ENCODE data around the gene SIAH1.
"Not testable (repeated sequence)": the region's sequence is repeated elsewhere in the genome, so short reads cannot be mapped to it uniquely, and the experiment has no call there.

Gene SIAH1

DNA sequence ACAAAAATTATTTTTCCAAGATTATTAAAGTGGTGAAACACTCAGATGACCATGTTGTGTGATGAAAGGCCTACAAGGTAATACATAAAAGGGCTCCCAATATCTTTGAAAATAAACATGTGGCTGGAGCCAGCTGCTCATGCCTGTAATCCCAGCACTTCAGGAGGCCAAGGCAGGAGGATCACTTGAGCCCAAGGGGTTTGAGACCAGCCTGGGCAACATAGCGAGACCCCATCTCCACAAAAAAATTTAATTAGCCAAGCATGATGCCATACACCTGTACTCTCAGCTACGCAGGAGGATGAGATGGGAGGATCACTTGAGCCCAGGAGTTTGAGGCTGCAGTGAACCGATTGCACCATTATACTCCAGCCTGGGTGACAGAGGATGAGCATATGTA lies 26.8 kb downstream of the SIAH1 start:
- Histone ChIP-seq H2AFZ (ENCODE audit: low read length) (no peak overlapping the region), H2AK5ac (ENCODE audit: low read depth, low read length) (no peak overlapping the region), H3K14ac (ENCODE audit: low read length) (no peak overlapping the region), H2BK120ac (ENCODE audit: low read depth, low read length) (no peak overlapping the region), H3K23ac (ENCODE audit: low read depth, low read length, poor library complexity) (no peak overlapping the region), H2BK12ac (ENCODE audit: low read length) (no peak overlapping the region), H4K8ac (ENCODE audit: low read depth, low read length) (no peak overlapping the region), H3K4ac (ENCODE audit: low read length) (no peak overlapping the region), H2BK15ac (ENCODE audit: low read length) (no peak overlapping the region), H3K4me1 (ENCODE audit: control insufficient read depth in 2 of 2, insufficient read depth in 1 of 2, low read depth in 1 of 2, low read length in 2 of 2) (peaks cover 0 to 2% of the 10 kb centered on the region in 2 donors), H3K18ac (ENCODE audit: low read length) (no peak overlapping the region), H3K4me3 (ENCODE audit: low read length in 2 of 2) (no peak overlapping the region), H3K79me1 (ENCODE audit: low read depth, low read length) (peaks cover 9% of the 10 kb centered on the region), H3K27ac (replicated peaks; ENCODE audit: low read length) (no peak overlapping the region), H3K36me3 (replicated peaks in 1 of 2; ENCODE audit: control insufficient read depth in 2 of 2, insufficient read depth in 2 of 2, low read length in 2 of 2) (peaks cover 10 to 76% of the 10 kb centered on the region in 2 donors), H3K9me3 (replicated peaks in 1 of 2; ENCODE audit: control insufficient read depth in 2 of 2, insufficient read depth in 1 of 2, low read depth in 1 of 2, low read length in 2 of 2) (peaks cover 0 to 4% of the 10 kb centered on the region in 2 donors), H4K91ac (ENCODE audit: low read depth, low read length, poor library complexity) (no peak overlapping the region), H3K9ac (ENCODE audit: low read depth, low read length, poor library complexity) (no peak overlapping the region), H3K4me2 (ENCODE audit: insufficient read depth, low read length, poor library complexity, severe bottlenecking) (no peak overlapping the region), H2BK5ac (ENCODE audit: low read length) (no peak overlapping the region), H3K27me3 (ENCODE audit: control insufficient read depth in 3 of 3, insufficient read depth in 3 of 3, low read depth in 1 of 3, low read length in 3 of 3) (no peaks in the 10 kb centered on the region)
- no peak for DNase-seq (ENCODE audit: low spot score)
- WGBS, 2 donors (ENCODE audit: extremely low coverage in 2 of 2, insufficient read length in 2 of 2, insufficient replicate concordance in 1 of 2) = no CpG with 5 or more reads among the region's 3 CpGs

- H2BK120ac ChIP-seq (ENCODE audit: low read depth, low read length) = no peak overlapping the region
- H4K8ac ChIP-seq (ENCODE audit: low read depth, low read length) = no peak overlapping the region
- H2BK15ac ChIP-seq (ENCODE audit: low read length) = no peak overlapping the region
- no peak for DNase-seq (ENCODE audit: low spot score)
- H3K79me1 ChIP-seq (ENCODE audit: low read depth, low read length) = peaks cover 7% of the 10 kb centered on the region
- H3K4me1 ChIP-seq (ENCODE audit: control insufficient read depth in 2 of 2, insufficient read depth in 1 of 2, low read depth in 1 of 2, low read length in 2 of 2) = peaks cover 0 to 2% of the 10 kb centered on the region in 2 donors
- no peak overlapping the region for H2AFZ ChIP-seq (ENCODE audit: low read length)
- H2BK12ac ChIP-seq (ENCODE audit: low read length) = no peak overlapping the region
- peaks cover 10 to 84% of the 10 kb centered on the region in 2 donors for H3K36me3 ChIP-seq (replicated peaks in 1 of 2; ENCODE audit: control insufficient read depth in 2 of 2, insufficient read depth in 2 of 2, low read length in 2 of 2)
- no peak overlapping the region for H3K14ac ChIP-seq (ENCODE audit: low read length)
- H3K27me3 ChIP-seq (ENCODE audit: control insufficient read depth in 3 of 3, insufficient read depth in 3 of 3, low read depth in 1 of 3, low read length in 3 of 3) = no peaks in the 10 kb centered on the region
- no peak overlapping the region for H3K9ac ChIP-seq (ENCODE audit: low read depth, low read length, poor library complexity)
- H4K91ac ChIP-seq (ENCODE audit: low read depth, low read length, poor library complexity) = no peak overlapping the region
- H2AK5ac ChIP-seq (ENCODE audit: low read depth, low read length) = no peak overlapping the region
- H3K4me2 ChIP-seq (ENCODE audit: insufficient read depth, low read length, poor library complexity, severe bottlenecking) = no peak overlapping the region
- H3K9me3 ChIP-seq (replicated peaks in 1 of 2; ENCODE audit: control insufficient read depth in 2 of 2, insufficient read depth in 1 of 2, low read depth in 1 of 2, low read length in 2 of 2) = peaks cover 0 to 4% of the 10 kb centered on the region in 2 donors
- H3K4ac ChIP-seq (ENCODE audit: low read length) = no peak overlapping the region
- H3K4me3 ChIP-seq (ENCODE audit: low read length in 2 of 2) = no peak overlapping the region
- H3K27ac ChIP-seq (replicated peaks; ENCODE audit: low read length) = no peak overlapping the region
- no peak overlapping the region for H3K18ac ChIP-seq (ENCODE audit: low read length)
- no peak overlapping the region for H2BK5ac ChIP-seq (ENCODE audit: low read length)
- H3K23ac ChIP-seq (ENCODE audit: low read depth, low read length, poor library complexity) = no peak overlapping the region
- no CpG with 5 or more reads among the region's 4 CpGs for WGBS, 2 donors (ENCODE audit: extremely low coverage in 2 of 2, insufficient read length in 2 of 2, insufficient replicate concordance in 1 of 2)
Measured at GRCh38 chr16:48356633-48357376, 28.4 kb downstream of the SIAH1 start.

DNA sequence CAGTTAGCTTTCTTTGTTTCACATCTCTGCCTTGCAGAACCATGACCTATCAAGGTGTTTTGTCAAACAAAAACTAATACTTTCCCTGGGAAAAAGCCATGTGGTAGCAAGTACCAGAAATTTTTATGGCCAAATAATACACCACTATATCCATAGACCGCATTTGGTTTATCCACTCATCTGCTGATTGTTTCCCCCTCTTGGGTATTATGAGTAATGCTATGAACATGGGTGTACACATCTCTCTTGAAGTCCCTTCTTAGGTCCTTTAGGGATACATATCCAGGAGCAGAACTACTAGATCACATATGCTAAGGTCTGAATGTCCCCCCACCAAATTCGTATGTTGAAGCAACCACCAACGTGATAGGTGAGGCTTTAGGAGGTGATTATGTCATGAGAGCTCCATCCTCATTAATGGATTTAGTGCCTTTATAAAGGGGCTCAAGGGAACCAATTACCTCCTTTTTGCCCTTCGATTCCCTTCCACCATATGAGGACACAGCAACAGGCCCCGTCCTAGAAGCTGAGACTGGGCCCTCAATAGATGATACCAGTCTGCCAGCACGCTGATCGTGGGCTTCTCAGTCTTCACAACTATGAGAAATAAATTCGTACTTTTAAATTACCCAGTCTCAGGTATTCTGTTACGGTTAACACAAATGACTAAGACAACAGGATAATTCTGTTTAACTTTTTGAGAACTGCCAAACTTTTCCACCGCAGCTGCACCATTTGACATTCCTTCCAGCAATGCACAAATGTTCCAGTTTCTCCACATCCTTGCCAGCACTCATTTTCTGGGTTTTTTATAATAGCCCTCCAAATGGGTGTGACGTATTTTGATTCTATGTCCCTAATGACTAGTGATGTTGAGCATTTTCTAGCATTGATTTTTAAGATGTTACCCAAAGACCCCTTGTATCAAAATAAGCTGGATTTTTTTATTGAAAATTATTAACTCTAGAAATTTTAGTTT lies 30.0 kb downstream of the SIAH1 start:
- H3K36me3 ChIP-seq (replicated peaks in 1 of 2; ENCODE audit: control insufficient read depth in 2 of 2, insufficient read depth in 2 of 2, low read length in 2 of 2) = peaks cover 8 to 86% of the 10 kb centered on the region in 2 donors
- H2BK5ac ChIP-seq (ENCODE audit: low read length) = no peak overlapping the region
- H3K4me2 ChIP-seq (ENCODE audit: insufficient read depth, low read length, poor library complexity, severe bottlenecking) = no peak overlapping the region
- H2BK12ac ChIP-seq (ENCODE audit: low read length) = no peak overlapping the region
- H3K4me3 ChIP-seq (ENCODE audit: low read length in 2 of 2) = no peak overlapping the region
- H3K79me1 ChIP-seq (ENCODE audit: low read depth, low read length) = peaks cover 5% of the 10 kb centered on the region
- no peaks in the 10 kb centered on the region for H3K27me3 ChIP-seq (ENCODE audit: control insufficient read depth in 3 of 3, insufficient read depth in 3 of 3, low read depth in 1 of 3, low read length in 3 of 3)
- no peak overlapping the region for H2BK120ac ChIP-seq (ENCODE audit: low read depth, low read length)
- no peak overlapping the region for H2AK5ac ChIP-seq (ENCODE audit: low read depth, low read length)
- H4K91ac ChIP-seq (ENCODE audit: low read depth, low read length, poor library complexity) = no peak overlapping the region
- H4K8ac ChIP-seq (ENCODE audit: low read depth, low read length) = no peak overlapping the region
- H3K23ac ChIP-seq (ENCODE audit: low read depth, low read length, poor library complexity) = no peak overlapping the region
- no CpG with 5 or more reads among the region's 11 CpGs for WGBS, 2 donors (ENCODE audit: extremely low coverage in 2 of 2, insufficient read length in 2 of 2, insufficient replicate concordance in 1 of 2)
- H3K27ac ChIP-seq (replicated peaks; ENCODE audit: low read length) = no peak overlapping the region
- no peak overlapping the region for H2BK15ac ChIP-seq (ENCODE audit: low read length)
- H3K4ac ChIP-seq (ENCODE audit: low read length) = no peak overlapping the region
- no peaks in the 10 kb centered on the region for H3K4me1 ChIP-seq (ENCODE audit: control insufficient read depth in 2 of 2, insufficient read depth in 1 of 2, low read depth in 1 of 2, low read length in 2 of 2)
- no peak overlapping the region for H3K18ac ChIP-seq (ENCODE audit: low read length)
- H3K9ac ChIP-seq (ENCODE audit: low read depth, low read length, poor library complexity) = no peak overlapping the region
- no peak overlapping the region for H2AFZ ChIP-seq (ENCODE audit: low read length)
- H3K14ac ChIP-seq (ENCODE audit: low read length) = no peak overlapping the region
- DNase-seq (ENCODE audit: low spot score) = no peak
- H3K9me3 ChIP-seq (replicated peaks in 1 of 2; ENCODE audit: control insufficient read depth in 2 of 2, insufficient read depth in 1 of 2, low read depth in 1 of 2, low read length in 2 of 2) = peaks cover 0 to 4% of the 10 kb centered on the region in 2 donors

DNA sequence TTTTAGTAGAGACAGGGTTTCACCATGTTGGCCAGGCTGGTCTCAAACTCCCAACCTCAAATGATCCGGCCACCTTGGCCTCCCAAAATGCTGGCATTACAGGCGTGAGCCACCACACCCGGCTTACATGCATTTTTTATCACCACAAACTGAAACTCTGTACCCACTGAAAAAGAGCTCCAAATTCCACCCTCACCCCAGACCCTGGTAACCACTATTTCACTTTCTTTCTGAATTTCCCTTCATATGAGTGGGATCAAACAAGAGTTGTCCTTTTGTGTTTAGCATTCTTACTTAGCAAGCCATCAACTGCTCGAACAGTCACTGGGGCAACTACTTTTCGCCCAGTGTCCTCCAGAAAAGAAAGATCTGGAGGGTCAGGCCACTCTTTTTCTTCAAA lies 30.8 kb downstream of the SIAH1 start:
- not testable (repeated sequence) for H3K4me1 ChIP-seq (ENCODE audit: control insufficient read depth in 2 of 2, insufficient read depth in 1 of 2, low read depth in 1 of 2, low read length in 2 of 2); H4K8ac ChIP-seq (ENCODE audit: low read depth, low read length); H3K4me3 ChIP-seq (ENCODE audit: low read length in 2 of 2); H3K14ac ChIP-seq (ENCODE audit: low read length); H3K27ac ChIP-seq (replicated peaks; ENCODE audit: low read length); H3K79me1 ChIP-seq (ENCODE audit: low read depth, low read length); H3K9me3 ChIP-seq (replicated peaks in 1 of 2; ENCODE audit: control insufficient read depth in 2 of 2, insufficient read depth in 1 of 2, low read depth in 1 of 2, low read length in 2 of 2); H3K9ac ChIP-seq (ENCODE audit: low read depth, low read length, poor library complexity); H3K4me2 ChIP-seq (ENCODE audit: insufficient read depth, low read length, poor library complexity, severe bottlenecking); DNase-seq (ENCODE audit: low spot score); H2AK5ac ChIP-seq (ENCODE audit: low read depth, low read length); H3K27me3 ChIP-seq (ENCODE audit: control insufficient read depth in 3 of 3, insufficient read depth in 3 of 3, low read depth in 1 of 3, low read length in 3 of 3); H3K18ac ChIP-seq (ENCODE audit: low read length); H3K23ac ChIP-seq (ENCODE audit: low read depth, low read length, poor library complexity); H2AFZ ChIP-seq (ENCODE audit: low read length); H2BK5ac ChIP-seq (ENCODE audit: low read length); H4K91ac ChIP-seq (ENCODE audit: low read depth, low read length, poor library complexity); H2BK12ac ChIP-seq (ENCODE audit: low read length); H2BK120ac ChIP-seq (ENCODE audit: low read depth, low read length); H3K4ac ChIP-seq (ENCODE audit: low read length); H2BK15ac ChIP-seq (ENCODE audit: low read length)
- no CpG with 5 or more reads among the region's 5 CpGs for WGBS, 2 donors (ENCODE audit: extremely low coverage in 2 of 2, insufficient read length in 2 of 2, insufficient replicate concordance in 1 of 2)
- peaks cover 10 to 87% of the 10 kb centered on the region in 2 donors for H3K36me3 ChIP-seq (replicated peaks in 1 of 2; ENCODE audit: control insufficient read depth in 2 of 2, insufficient read depth in 2 of 2, low read length in 2 of 2)
